VCaP (cell line): ENCODE results near the gene RSRC1.

Source experiments
- H3K27ac ChIP-seq: fragments of 450-650 bp; 2 replicates; pipeline ENCODE4 v1.5.1; 2017
- CTCF ChIP-seq: fragments of 450-650 bp; conservative IDR thresholded peaks from 2 replicates; pipeline ENCODE4 v1.5.1; 2017; ENCODE audit warnings: mild to moderate bottlenecking, moderate library complexity

RSRC1 gene

GRCh38 chr3:158101335-158102241 lies 8.3 kb upstream of the RSRC1 start:
- no peak overlapping the region for H3K27ac ChIP-seq
- no peak for TF ChIP-seq CTCF

GRCh38 chr3:158102242-158103080 lies 7.4 kb upstream of the RSRC1 start:
- TF ChIP-seq CTCF, result no peak
- H3K27ac ChIP-seq, result no peak overlapping the region

- H3K27ac ChIP-seq, result no peak overlapping the region
- TF ChIP-seq CTCF, result no peak
Measured at GRCh38 chr3:158103081-158103886, 6.6 kb upstream of the RSRC1 start.

GRCh38 chr3:158103887-158104327 lies 6.0 kb upstream of the RSRC1 start:
- no peak overlapping the region for H3K27ac ChIP-seq
- TF ChIP-seq CTCF, result no peak

- no peak for TF ChIP-seq CTCF
- H3K27ac ChIP-seq, result no peak overlapping the region
Measured at GRCh38 chr3:158104431-158104921, 5.4 kb upstream of the RSRC1 start.

- no peak overlapping the region for H3K27ac ChIP-seq
- no peak for TF ChIP-seq CTCF
Measured at GRCh38 chr3:158105119-158105709, 4.7 kb upstream of the RSRC1 start.
